ENCODE measurements around the gene PTGS1. TPM values are rescaled to one million over a fixed set of nuclear protein-coding genes. Genes with fewer than 3 reads are reported as not detected.

Gene PTGS1
- total RNA-seq, 4 donors from 2014 or later: 15.8 to 154 (median 46.4) TPM

GRCh38 chr9:122376796-122377195 lies 6.0 kb downstream of the PTGS1 start:
- Histone ChIP-seq H3K4me1 (peaks cover 2 to 62% (median 35%) of the 10 kb centered on the region in 3 donors), H3K9me3 (no peaks in the 10 kb centered on the region), H3K27ac (peak overlapping the region; percentile 31 to 88 (median 87)), H3K4me3 (no peak overlapping the region), H3K27me3 (no peaks in the 10 kb centered on the region), H3K36me3 (peaks cover 0 to 23% of the 10 kb centered on the region in 2 donors)
- TF ChIP-seq EP300 (IDR thresholded peaks at IDR 0.05) (no peak), CTCF (IDR thresholded peaks at IDR 0.05) (no peak), POLR2AphosphoS5 (IDR thresholded peaks at IDR 0.05) (no peak), POLR2A (IDR thresholded peaks at IDR 0.05) (no peak)
- ATAC-seq: no peak
- WGBS, 2 donors (ENCODE audit: low coverage in 1 of 2): no CpG with 5 or more reads among the region's 1 CpG

- peak overlapping the region in 3 of 4 donors; percentile 87 to 88 (median 87) for H3K27ac ChIP-seq
- H3K27me3 ChIP-seq: no peaks in the 10 kb centered on the region
- no peak for TF ChIP-seq POLR2A (IDR thresholded peaks at IDR 0.05)
- no peak for TF ChIP-seq POLR2AphosphoS5 (IDR thresholded peaks at IDR 0.05)
- no peak for TF ChIP-seq CTCF (IDR thresholded peaks at IDR 0.05)
- TF ChIP-seq EP300 (IDR thresholded peaks at IDR 0.05): no peak
- no peaks in the 10 kb centered on the region for H3K9me3 ChIP-seq
- WGBS, 2 donors (ENCODE audit: low coverage in 1 of 2): 82 to 93% methylated on average over 8 to 9 of the region's 24 CpGs
- ATAC-seq: no peak
- H3K36me3 ChIP-seq: peaks cover 0 to 24% of the 10 kb centered on the region in 2 donors
- H3K4me3 ChIP-seq: no peak overlapping the region
- H3K4me1 ChIP-seq: peaks cover 2 to 57% (median 28%) of the 10 kb centered on the region in 3 donors
Measured at GRCh38 chr9:122377241-122378164, 6.7 kb downstream of the PTGS1 start.

GRCh38 chr9:122378236-122378635 lies 7.4 kb downstream of the PTGS1 start:
- Histone ChIP-seq H3K4me1 (peaks cover 2 to 57% (median 30%) of the 10 kb centered on the region in 3 donors), H3K36me3 (peaks cover 0 to 24% of the 10 kb centered on the region in 2 donors), H3K27me3 (no peaks in the 10 kb centered on the region), H3K9me3 (no peaks in the 10 kb centered on the region), H3K27ac (peak overlapping the region in 2 of 4 donors; percentile 87), H3K4me3 (no peak overlapping the region)
- TF ChIP-seq POLR2AphosphoS5 (IDR thresholded peaks at IDR 0.05) (no peak), EP300 (IDR thresholded peaks at IDR 0.05) (no peak), POLR2A (IDR thresholded peaks at IDR 0.05) (no peak), CTCF (IDR thresholded peaks at IDR 0.05) (no peak)
- ATAC-seq: no peak
- 85% methylated on average over 2 of the region's 8 CpGs; no CpG with 5 or more reads in 1 of the 2 donors for WGBS, 2 donors (ENCODE audit: low coverage in 1 of 2)

- no peak overlapping the region for H3K4me3 ChIP-seq
- no peak overlapping the region for H3K27ac ChIP-seq
- no peaks in the 10 kb centered on the region for H3K27me3 ChIP-seq
- H3K9me3 ChIP-seq: no peaks in the 10 kb centered on the region
- 43 to 88% methylated on average over 1 of the region's 1 CpG for WGBS, 2 donors (ENCODE audit: low coverage in 1 of 2)
- TF ChIP-seq CTCF (IDR thresholded peaks at IDR 0.05) (peak in 3 of 4 experiments; percentile 13 to 25 (median 25)), POLR2AphosphoS5 (IDR thresholded peaks at IDR 0.05) (no peak)
- H3K36me3 ChIP-seq: peaks cover 0 to 26% of the 10 kb centered on the region in 2 donors
- no peak for ATAC-seq
- peaks cover 2 to 57% (median 28%) of the 10 kb centered on the region in 3 donors for H3K4me1 ChIP-seq
Measured at GRCh38 chr9:122379340-122379739, 8.5 kb downstream of the PTGS1 start.

Measured in gastroesophageal sphincter (tissue), 4 donors.